Activated CD4-positive, alpha-beta T cell treated with anti-CD3 and anti-CD28 coated beads for 1 hour (primary cell): ENCODE results near the gene STRBP.

Experiments used
- DNase-seq: peaks from one replicate; pipeline ENCODE4 v3.0.0-alpha.2; 2020

The STRBP gene

GRCh38 chr9:123121457-123121856 lies 146.9 kb downstream of the STRBP start:
- no peak for DNase-seq

GRCh38 chr9:123120953-123121352 lies 147.4 kb downstream of the STRBP start:
- no peak for DNase-seq

GRCh38 chr9:123120131-123120530 lies 148.3 kb downstream of the STRBP start:
- DNase-seq: no peak

- no peak for DNase-seq
Observed at GRCh38 chr9:123119566-123119965, 148.8 kb downstream of the STRBP start.

DNA sequence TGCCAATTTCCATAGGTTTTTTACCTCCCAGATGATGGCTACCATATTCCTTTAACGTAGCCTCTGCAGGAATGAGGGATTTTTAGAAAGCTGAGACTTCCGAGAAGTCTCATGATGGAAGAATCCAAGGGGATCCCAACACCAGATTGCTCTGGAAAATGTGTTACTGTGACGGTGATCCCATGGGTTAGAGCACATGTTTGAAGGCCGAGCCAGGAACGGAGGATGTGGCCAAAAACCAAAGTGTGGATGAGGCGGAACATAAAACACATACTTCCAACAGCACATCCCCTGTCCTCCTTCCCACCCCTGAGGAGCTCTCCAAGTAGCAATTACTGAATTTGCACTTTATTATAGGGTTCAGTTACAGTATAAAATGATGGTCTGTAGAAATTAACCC lies 152.3 kb downstream of the STRBP start:
- no peak for DNase-seq

- DNase-seq: no peak
Observed at GRCh38 chr9:123115146-123115913, 153.1 kb downstream of the STRBP start.

DNA sequence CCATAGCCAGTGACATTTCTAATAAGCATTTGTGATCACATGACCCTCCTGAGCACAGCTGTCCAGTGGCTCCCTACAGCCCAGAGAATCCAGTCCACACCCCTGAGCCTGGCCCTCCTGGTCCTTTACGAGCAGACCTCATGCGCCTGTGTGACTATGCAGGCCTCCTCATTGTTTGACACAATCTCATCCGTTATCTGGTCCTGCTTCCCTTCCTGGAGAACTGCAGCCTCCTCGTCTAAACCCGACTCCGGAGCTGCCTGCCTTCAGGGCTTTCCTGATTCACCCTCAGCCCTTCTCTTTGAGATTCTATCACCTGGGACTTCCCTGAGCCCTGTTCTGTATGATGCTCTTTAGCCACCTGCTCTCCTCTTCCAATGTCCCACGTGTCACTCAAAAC lies 155.2 kb downstream of the STRBP start:
- no peak for DNase-seq

DNA sequence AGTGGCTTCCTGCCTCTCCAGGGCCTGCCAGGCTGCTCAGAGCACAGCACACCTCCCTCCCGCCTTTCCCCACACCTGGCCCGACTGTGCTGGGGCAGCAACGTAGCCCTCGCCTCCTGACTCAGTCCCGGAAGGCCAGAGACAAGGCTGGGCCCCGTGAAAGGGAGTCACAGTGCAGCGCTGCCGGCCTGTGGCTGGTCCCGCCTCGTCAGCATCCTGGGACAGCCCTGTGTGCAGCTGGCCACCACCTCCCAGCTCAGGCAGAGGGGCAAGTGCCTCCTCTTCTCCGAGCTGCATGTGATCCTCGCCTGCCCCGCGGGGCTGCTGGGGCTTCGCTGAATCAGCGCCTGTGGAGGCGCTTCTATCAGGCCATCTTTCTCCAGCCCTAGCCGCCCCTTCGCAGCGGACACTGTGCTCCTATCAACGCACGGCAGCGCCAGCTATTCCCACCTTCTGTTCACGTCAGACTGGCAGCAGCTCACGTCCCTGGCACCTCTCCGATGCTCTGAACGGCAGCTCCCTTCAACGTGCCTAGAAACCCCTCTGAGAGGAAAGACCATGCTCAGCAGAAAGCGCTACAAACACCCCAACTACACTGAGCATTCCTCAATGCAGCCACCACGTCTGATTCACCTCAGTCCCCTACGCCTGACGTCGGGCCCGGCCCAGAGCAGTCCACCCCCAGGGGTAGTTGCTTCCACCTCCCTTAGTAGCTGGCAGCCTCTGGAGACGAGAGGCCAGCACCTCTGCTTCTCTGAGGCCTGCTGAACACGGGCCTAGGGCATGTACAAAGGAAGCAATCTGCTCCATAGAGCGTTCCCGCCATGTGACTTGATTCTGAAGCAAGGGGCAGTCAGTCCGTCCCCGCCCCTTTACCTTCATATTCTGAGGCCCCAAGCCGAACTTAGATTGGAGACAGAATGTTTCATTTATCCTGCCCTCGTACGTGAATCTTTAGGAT lies 156.1 kb downstream of the STRBP start:
- no peak for DNase-seq

DNA sequence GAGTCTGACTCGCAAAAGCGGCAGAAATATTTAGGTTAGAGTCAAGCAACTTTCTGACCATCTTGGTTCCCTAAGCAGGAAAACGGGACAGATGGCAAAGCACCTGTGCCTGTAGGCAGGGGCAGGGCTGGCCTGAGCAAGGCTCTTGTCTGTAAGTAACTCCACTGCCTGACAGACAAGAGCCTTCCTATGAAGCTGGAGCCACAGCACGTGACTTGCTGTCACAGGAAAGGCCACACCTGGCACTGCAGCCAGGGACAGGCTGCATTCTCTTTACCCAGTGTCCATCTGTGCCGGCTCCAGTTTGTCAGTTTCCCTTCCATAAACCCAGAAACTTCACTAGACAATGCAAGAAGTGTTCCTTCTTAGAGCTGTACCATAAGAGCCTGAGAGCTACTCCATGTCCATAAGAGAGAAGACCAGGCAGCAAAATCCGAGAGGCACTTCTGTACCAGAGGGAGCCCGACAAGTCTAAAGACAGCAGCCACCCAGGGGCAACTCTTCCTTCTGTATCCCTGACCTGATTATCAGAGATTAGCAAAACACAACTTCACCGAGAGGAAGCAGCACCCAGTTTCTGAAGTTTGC lies 156.9 kb downstream of the STRBP start:
- no peak for DNase-seq

DNA sequence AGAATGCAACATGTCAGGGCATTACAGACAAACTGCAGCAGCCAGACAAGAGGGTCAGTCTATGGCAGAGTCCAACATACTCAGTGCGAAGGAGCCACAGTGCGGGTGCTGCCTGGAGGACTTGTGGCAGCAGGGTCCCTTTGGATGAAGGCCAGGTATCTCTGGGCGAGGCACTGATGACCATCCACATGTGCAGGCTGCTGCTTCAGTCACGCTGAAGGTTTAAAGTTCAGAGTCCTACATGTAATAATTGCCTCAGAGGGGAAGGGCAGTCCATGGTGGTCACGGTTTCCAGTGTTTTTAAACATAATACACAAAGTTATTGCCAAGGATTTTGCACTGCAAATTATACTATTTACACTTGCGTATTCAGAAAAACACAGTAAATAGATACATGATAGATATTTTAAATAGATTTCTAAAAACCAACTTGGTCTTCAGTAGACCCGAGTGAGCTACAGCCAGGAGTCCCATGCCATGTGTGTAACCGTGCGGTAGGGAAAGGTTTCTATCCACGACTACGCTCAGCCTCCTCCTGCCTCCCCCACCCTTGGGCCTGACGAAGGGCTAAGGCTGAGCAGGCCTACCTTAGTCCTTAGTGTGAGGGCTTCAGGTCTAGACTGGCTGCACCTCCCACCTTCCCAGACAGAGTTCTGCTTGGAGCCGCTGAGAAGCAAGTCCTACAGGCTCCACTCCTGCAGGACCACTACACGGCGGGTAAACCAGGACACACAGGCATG lies 158.7 kb downstream of the STRBP start:
- no peak for DNase-seq

GRCh38 chr9:123108976-123109375 lies 159.4 kb downstream of the STRBP start:
- DNase-seq: no peak

- DNase-seq: no peak
Observed at GRCh38 chr9:123107639-123108285, 160.6 kb downstream of the STRBP start.

- no peak for DNase-seq
Observed at GRCh38 chr9:123105490-123105889, 162.9 kb downstream of the STRBP start.

- no peak for DNase-seq
Observed at GRCh38 chr9:123104807-123105206, 163.6 kb downstream of the STRBP start.

DNA sequence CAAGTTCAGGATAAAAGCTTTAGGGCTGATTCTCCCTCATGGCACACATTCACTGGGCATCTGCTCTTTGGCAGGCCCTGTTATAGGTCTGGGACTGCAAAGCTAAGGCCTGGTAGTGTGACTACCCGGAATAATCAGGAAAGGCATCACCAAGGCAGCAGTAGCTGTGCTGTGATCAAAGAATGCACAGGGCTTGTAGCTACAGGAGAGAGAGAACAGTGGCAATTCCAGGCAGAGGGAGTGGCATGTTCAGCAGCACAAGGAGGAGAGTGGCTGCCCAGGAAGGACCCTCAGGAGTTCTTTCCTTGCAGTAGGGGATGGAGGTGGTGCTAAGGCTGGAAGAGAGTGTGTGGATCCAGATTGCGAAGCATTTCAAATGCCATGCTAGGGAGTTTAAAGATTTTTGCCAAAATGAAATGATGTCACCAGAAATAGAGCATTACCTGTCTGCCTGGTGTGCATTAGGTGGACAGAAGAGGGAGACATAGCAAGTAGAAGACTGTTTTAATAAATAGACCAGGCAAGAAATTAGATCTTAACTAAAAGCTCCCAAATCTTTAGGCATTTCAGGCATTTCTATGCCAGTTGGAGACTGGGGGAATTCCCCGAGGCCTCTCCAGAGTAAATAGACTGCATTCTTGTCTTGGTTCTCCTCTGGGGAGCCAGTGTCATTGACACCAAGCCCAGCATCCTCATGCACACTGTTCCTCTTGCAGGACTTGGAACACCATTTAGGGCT lies 165.8 kb downstream of the STRBP start:
- DNase-seq: no peak

DNA sequence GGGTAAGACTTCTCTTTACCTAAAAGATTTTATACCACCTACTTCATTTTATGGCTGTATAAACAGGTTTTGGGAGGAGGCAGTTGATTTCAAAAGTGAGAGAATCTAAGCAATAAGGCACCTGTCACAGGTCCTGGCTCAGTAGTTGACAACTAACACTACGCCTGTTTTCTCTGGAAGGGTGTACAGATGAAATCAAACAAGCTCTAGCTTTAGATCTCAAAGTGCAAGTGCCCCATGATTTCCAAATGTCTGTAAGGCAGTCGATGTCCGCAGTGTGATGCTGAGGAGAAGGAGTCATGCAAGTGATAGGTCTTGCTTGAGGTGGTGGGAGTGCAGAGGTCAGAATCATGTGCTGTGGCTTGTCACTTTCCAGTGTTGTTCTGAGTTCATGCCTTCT lies 168.8 kb downstream of the STRBP start:
- no peak for DNase-seq

GRCh38 chr9:123099042-123099441 lies 169.3 kb downstream of the STRBP start:
- DNase-seq: no peak

- DNase-seq: no peak
Observed at GRCh38 chr9:123098096-123098459, 170.3 kb downstream of the STRBP start.

GRCh38 chr9:123097430-123098095 lies 170.8 kb downstream of the STRBP start:
- DNase-seq: no peak

DNA sequence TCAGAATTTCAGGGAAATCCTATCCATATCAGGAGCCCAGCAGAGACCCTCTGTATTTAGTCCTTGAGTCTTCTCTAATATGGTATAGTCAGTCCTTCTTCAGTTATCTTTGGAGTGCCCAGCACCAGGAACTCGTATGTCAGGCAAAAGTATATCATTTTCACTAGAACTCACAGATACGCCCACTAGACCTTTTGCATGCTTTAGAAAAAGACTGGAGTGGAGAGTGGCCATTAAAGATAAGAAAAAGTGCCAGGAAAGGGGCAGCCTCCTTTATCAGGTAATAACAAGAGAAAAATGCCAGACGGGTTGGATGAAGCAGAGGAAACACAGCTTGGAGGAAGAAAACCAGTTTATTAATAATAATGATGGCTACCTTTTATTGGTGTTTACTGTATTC lies 171.4 kb downstream of the STRBP start:
- DNase-seq: no peak

GRCh38 chr9:123093141-123093540 lies 175.2 kb downstream of the STRBP start:
- DNase-seq: no peak
